Nucleus accumbens (tissue), 56 donors: Measurements from ENCODE around the gene AP4M1.
A peak's percentile ranks its signal among the peaks of the same experiment; 100 is the strongest.

Experiments used
- DNase-seq, 56 donors: peaks; one replicate each; lab custom pipeline; 2025; lab: John Stamatoyannopoulos, UW

The AP4M1 gene

DNA sequence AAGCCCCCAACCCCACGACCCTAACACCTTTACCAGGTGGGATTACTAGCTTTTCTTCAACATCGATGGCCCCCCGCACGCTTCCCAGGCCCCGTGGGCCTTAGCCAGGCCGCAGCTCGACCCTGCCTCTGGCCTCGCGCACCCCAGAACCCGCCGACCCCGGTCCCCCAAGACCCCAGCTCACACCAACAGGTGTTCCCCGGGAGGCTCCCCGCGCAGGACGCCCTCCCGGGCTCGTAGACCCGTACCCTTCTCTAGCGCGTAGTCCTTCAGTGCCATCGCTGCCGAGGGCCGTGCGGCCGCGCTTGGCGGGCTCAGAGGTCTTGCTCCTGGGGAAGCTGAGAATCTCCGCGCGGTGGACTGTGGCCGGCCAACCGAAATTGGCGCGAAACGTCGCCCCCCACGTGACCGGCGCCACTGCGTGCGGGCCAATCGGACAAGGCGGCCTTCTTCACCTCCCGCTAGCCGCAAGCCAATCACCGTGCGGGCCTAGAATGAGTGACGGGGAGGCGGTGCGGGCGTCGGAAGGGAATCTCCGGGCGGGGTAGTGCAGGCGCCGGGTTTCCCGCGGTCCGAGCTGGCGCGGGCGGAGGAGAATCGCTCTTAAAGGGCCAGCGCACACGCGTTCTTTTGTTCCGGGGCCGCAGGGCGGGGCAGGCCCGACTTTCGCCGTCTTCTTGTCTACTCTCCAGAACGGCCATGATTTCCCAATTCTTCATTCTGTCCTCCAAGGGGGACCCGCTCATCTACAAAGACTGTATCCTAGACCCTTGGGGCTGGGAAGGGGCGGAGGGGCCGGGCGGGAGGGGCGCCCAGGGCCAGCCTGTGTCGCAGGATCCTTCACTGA is at the start of gene AP4M1, which contains the start of gene MCM7:
Gene AP4M1, plus strand, starts transcription at position 628 of the 847 bp plus-strand sequence. Its CDS starts 72 bp downstream, at position 700.
Gene MCM7, minus strand, starts transcription at position 382 of the 847 bp plus-strand sequence. Its CDS starts 103 bp downstream, at position 279.
- DNase-seq, result peak; percentile 88 to 100 (median 98)

DNA sequence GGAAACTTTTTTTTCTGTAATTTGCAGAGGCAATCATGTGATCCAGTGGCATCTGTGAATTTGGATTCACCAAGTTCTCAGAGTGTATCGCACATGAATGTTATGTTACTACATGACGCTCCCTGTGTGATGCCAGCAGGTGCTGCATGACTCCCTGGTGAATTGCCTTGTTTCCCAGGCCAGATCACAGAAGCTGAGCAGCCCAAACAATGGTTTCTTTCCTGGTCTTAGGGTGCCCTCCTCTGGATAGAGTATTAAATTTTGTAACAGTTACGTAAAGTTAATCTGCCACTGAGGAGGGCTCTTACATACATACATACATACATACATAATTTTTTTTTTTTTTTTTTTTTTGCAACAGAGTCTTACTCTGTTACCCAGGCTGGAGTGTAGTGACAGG is 48.2 kb upstream of the AP4M1 start:
- peak in 51 of 56 donors; percentile 2 to 73 (median 40) for DNase-seq

DNA sequence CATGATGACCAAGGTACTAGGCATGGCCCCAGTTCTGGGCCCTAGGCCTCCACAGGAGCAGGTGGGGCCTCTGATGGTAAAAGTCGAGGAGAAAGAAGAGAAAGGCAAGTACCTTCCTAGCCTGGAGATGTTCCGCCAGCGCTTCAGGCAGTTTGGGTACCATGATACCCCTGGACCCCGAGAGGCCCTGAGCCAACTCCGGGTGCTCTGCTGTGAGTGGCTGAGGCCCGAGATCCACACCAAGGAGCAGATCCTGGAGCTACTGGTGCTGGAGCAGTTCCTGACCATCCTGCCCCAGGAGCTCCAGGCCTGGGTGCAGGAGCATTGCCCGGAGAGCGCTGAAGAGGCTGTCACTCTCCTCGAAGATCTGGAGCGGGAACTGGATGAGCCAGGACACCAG is 44.4 kb upstream of the AP4M1 start:
- DNase-seq, result no peak

DNA sequence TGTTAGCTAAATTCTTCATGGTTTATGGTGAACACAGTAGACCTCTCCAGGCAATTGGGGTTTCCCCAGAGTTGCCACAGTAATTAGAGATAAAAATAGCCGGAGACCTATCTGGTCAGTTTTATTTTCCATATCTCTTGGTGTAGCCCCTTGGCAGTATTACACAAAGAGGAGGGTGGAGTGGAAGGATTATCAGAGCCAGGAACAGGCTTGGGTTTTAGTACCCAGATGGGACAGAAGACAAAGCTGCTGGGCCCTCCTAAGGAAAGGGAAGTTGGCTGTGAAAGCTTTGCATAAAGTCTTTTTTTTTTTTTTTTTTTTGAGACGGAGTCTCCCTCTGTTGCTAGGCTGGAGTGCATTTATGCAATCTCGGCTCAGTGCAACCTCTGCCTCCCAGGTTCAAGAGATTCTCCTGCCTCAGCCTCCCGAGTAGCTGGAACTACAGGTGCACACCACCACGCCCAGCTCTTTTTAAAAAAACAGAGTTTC is 42.1 kb upstream of the AP4M1 start:
- DNase-seq, result no peak

GRCh38 chr7:100061518-100062193 is 39.8 kb upstream of the AP4M1 start:
- no peak for DNase-seq

GRCh38 chr7:100063376-100063775 is 38.1 kb upstream of the AP4M1 start:
- no peak for DNase-seq

GRCh38 chr7:100064162-100064561 is 37.3 kb upstream of the AP4M1 start:
- no peak for DNase-seq

DNA sequence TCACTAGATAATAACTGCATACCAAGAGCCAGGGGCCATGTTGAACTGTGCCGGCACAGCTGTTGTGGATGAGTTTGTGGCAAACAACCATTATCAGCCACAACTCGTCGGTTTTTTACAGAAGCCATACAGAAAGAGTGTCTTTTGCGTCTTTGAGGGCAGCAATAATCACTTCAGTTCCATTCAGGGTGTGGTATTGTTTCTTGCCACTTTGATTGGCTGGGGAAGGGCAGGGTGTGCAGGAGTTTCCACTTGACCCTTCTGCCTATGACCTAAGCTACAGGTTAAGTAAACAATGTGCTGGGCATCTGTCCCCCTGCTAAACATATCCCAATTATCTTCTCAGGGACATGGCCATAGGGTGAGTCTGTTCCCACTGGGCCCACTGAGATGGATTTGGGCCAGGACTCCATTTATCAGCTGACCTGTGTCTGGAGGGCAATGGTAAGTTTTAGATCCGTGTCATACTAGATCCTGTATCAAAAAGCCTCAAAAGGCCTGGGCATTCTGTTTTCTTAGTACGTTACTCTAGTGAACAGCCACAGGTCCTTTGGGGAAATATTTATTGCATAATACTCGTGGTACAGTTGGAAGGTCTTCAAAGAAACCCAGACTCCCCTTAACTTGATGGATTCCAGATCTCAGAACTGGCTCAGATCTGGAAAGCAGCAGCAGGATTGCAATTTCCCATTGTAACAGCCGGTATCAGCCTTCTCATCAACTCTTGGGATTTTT is 35.8 kb upstream of the AP4M1 start:
- DNase-seq, result no peak

- DNase-seq, result peak in 12 of 56 donors; percentile 4 to 40 (median 17)
Observed at GRCh38 chr7:100066953-100067352, 34.5 kb upstream of the AP4M1 start.

DNA sequence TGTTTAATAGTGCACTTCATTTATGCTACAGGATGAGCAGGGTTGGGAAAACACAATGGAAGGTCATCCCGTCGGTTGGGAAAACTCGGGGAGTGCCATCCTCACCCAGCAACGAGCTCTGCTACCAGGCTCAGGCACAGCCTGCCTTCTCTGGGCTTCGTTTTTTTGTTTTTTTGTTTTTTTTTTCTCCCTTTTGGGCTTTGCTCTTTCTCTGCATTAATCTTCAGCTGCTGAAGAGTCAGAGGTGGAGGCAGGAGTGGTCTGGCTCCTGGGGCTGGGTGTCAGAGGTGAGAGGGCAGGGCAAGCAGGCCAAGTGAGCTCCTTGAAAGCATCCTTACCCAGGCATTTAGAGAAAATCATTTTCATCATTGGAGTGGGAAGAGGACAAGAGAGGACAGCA is 31.5 kb upstream of the AP4M1 start:
- DNase-seq, result no peak

GRCh38 chr7:100071018-100071723 is 30.3 kb upstream of the AP4M1 start:
- DNase-seq, result no peak

DNA sequence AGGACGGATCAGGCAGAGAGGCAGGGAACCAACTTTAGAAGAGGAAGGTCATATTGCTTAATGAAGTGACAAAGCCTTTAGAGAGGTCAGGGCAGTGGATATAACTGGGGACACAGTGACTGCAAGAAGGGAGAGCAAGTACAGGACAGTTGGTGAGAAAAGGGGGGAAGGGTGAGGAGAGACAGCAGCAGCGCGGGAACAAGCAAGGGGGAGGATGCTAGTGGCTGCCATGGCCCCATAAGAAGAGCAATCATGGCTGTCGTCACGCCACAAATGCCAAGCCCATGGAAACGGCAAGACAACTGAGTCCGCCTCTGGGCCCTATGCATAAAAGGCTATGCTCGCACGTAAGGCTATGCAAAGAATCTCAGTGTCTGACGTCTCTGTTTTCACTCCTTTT is 29.0 kb upstream of the AP4M1 start:
- DNase-seq, result no peak

GRCh38 chr7:100074841-100075240 is 26.6 kb upstream of the AP4M1 start:
- no peak for DNase-seq

GRCh38 chr7:100075418-100075817 is 26.0 kb upstream of the AP4M1 start:
- DNase-seq, result no peak

- no peak for DNase-seq
Observed at GRCh38 chr7:100077205-100077604, 24.2 kb upstream of the AP4M1 start.

DNA sequence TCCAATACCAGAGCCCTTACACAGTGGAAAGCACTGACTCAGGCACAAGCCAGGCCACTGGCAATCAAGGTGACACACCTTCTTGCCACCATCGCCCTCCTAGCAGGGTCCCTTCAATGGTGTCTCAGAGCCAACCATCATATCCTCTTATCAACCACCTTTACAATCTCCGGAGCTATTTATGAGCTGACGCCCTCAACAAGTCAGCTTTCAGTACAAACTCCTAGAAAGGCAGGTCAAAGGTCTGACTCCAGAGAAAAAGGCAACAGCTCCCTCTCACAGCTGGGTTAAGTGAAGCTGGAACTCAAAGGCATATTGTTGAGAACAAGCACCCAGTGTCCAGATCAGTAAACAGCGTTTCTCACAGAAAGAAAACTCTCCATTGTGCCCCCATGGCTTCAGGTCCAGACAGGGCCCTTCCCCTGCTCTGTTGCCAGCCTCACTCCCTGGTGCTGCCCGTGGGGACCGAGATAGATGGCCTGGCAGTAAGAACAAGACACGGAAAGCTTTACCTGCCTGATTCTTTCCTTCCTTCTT is 22.4 kb upstream of the AP4M1 start:
- peak in 40 of 56 donors; percentile 2 to 80 (median 46) for DNase-seq

DNA sequence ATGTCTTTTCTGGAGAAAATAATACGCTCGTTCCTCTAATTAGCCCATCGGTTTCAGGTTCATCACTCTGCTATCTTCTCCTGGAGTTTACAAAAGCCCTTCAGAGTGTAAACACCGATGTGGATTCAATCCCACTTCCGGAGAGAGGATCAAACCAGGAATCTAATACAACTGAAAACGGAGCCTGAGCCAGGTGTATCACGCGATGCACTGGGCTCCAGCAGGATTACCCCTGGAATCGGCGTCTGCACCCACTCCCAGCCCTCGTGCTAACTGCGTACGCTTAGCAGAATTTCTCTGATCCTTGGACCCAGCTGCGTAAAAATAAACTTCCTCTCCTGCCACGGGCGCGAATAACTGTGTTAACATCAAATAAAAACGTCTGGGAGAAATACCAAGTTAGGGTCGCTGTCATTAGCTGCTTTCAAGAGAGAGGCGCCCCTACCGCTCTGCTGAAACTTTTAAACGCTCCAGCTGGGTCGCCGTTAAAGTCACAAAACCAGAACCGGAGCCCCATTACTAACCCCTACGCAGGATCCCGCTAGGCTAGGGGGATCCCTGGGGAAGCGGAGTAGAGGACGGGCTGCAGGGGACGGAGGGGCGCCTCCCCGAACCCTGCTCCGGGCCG is 20.4 kb upstream of the AP4M1 start:
- DNase-seq, result peak in 1 of 56 donors; percentile 41

- peak; percentile 59 to 100 (median 98) for DNase-seq
Observed at GRCh38 chr7:100081535-100082102, 19.8 kb upstream of the AP4M1 start, which contains the start of gene ZNF3. Gene ZNF3, minus strand, starts transcription at chr7:100081723. Its CDS starts 4,366 bp downstream, at chr7:100077357.

DNA sequence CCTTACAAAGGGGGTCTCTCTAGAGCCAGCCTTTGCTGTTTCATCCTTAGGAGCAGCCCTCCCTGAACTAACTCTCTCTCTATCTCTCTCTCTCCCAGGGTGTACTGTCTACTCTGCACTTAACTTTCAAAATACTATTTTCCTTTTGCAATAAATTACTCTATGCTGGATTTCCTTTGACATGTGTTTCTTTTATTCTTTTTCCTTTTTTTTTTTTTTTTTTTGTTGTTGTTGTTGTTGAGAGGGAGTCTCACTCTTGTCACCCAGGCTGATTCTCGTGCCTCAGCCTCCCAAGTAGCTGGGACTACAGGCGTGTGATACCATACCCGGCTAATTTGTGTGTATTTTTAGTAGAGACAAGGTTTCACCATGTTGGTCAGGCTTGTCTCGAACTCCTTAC is 18.5 kb upstream of the AP4M1 start:
- no peak for DNase-seq
